Activated CD4-positive, alpha-beta T cell treated with anti-CD3 and anti-CD28 coated beads, Interleukin-10, Interleukin-2, amounts not matched to agents 100 ng/mL and 50 ng/mL, durations not matched to agents 16 hours and 8 hours (primary cell): Measurements from ENCODE around the gene HMOX2.
A peak's percentile ranks its signal among the peaks of the same experiment; 100 is the strongest.

ENCODE experiments used
- DNase-seq: peaks from one replicate; pipeline ENCODE4 v3.0.0-alpha.2; 2020

Gene HMOX2

GRCh38 chr16:4475880-4476788 lies at the start of gene HMOX2:
TSS of gene HMOX2 (plus strand) at chr16:4476398. CDS start at chr16:4505525, 29,127 bp downstream.
- DNase-seq: peak; percentile 98

- no peak for DNase-seq
Observed at GRCh38 chr16:4426722-4427372, 49.4 kb upstream of the HMOX2 start.

GRCh38 chr16:4428500-4428899 lies 47.7 kb upstream of the HMOX2 start:
- no peak for DNase-seq

GRCh38 chr16:4431023-4431422 lies 45.2 kb upstream of the HMOX2 start:
- DNase-seq: no peak

GRCh38 chr16:4433228-4433627 lies 43.0 kb upstream of the HMOX2 start:
- DNase-seq: no peak

- DNase-seq: no peak
Observed at GRCh38 chr16:4433914-4434787, 42.0 kb upstream of the HMOX2 start.

- no peak for DNase-seq
Observed at GRCh38 chr16:4435337-4436067, 40.7 kb upstream of the HMOX2 start.

GRCh38 chr16:4437366-4437765 lies 38.8 kb upstream of the HMOX2 start:
- no peak for DNase-seq

GRCh38 chr16:4442371-4442770 lies 33.8 kb upstream of the HMOX2 start:
- no peak for DNase-seq

GRCh38 chr16:4443271-4443670 lies 32.9 kb upstream of the HMOX2 start:
- no peak for DNase-seq

GRCh38 chr16:4443986-4444385 lies 32.2 kb upstream of the HMOX2 start:
- no peak for DNase-seq

- DNase-seq: no peak
Observed at GRCh38 chr16:4450430-4450829, 25.8 kb upstream of the HMOX2 start.

GRCh38 chr16:4450931-4451519 lies 25.2 kb upstream of the HMOX2 start:
- DNase-seq: no peak

- no peak for DNase-seq
Observed at GRCh38 chr16:4452674-4453073, 23.5 kb upstream of the HMOX2 start.

GRCh38 chr16:4454623-4455022 lies 21.6 kb upstream of the HMOX2 start:
- DNase-seq: no peak

- DNase-seq: no peak
Observed at GRCh38 chr16:4455081-4455480, 21.1 kb upstream of the HMOX2 start.

- DNase-seq: no peak
Observed at GRCh38 chr16:4455951-4456350, 20.2 kb upstream of the HMOX2 start.

- no peak for DNase-seq
Observed at GRCh38 chr16:4460936-4461249, 15.3 kb upstream of the HMOX2 start.

- no peak for DNase-seq
Observed at GRCh38 chr16:4461250-4462085, 14.7 kb upstream of the HMOX2 start.

GRCh38 chr16:4463522-4464163 lies 12.6 kb upstream of the HMOX2 start:
- DNase-seq: no peak
